ENCODE measurements around the gene ARMC5. TPM values are rescaled to one million over a fixed set of nuclear protein-coding genes. Genes with fewer than 3 reads are reported as not detected.

Gene ARMC5
- total RNA-seq, 4 donors from 2014 or later = 13.9 to 24.3 (median 19.4) TPM

DNA sequence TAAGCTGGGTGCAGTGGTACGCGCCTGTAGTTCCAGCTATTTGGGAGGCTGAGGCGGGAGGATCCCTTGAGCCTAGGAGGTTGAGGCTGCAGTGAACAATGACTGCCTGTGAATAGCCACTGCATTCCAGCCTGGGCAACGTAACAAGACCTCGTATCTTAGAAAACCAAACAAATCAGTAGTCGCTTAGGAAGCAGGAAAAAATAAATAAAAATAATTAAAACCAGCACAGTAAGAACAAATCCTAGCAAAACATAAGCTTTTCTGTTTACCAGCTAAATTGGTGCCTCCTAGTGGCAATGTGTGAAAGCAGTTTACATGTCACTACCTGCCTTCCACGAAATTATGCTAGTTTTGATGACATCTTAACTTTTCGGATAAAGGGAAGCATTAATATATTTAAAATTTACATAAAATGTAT lies 1.3 kb downstream of the ARMC5 start:
- H3K27ac ChIP-seq = peak overlapping the region; percentile 85 to 99 (median 92)
- peak overlapping the region; percentile 39 to 90 (median 66) for H3K4me3 ChIP-seq
- peaks cover 0 to 40% of the 10 kb centered on the region in 2 donors for H3K36me3 ChIP-seq
- intact Hi-C loops (cut with DNase I; ENCODE audit: low total_unique reads) = no loop called here
- no peaks in the 10 kb centered on the region for H3K27me3 ChIP-seq
- in situ Hi-C loops (cut with MboI; ENCODE audit: low sequenced_read_pairs in 4 of 4) = no loop called here
- ATAC-seq (no peak), DNase-seq (no peak)
- H3K9me3 ChIP-seq = no peaks in the 10 kb centered on the region
- TF ChIP-seq, protein P1, sequence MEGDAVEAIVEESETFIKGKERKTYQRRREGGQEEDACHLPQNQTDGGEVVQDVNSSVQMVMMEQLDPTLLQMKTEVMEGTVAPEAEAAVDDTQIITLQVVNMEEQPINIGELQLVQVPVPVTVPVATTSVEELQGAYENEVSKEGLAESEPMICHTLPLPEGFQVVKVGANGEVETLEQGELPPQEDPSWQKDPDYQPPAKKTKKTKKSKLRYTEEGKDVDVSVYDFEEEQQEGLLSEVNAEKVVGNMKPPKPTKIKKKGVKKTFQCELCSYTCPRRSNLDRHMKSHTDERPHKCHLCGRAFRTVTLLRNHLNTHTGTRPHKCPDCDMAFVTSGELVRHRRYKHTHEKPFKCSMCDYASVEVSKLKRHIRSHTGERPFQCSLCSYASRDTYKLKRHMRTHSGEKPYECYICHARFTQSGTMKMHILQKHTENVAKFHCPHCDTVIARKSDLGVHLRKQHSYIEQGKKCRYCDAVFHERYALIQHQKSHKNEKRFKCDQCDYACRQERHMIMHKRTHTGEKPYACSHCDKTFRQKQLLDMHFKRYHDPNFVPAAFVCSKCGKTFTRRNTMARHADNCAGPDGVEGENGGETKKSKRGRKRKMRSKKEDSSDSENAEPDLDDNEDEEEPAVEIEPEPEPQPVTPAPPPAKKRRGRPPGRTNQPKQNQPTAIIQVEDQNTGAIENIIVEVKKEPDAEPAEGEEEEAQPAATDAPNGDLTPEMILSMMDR (IDR thresholded peaks at IDR 0.05 in 4 of 5, conservative IDR thresholded peaks at IDR 0.05 in 1 of 5) = peak in 4 of 5 experiments; percentile 27 to 48 (median 28)
- TF ChIP-seq POLR2A (IDR thresholded peaks at IDR 0.05) = no peak
- peaks cover 38 to 42% of the 10 kb centered on the region in 2 donors for H3K4me1 ChIP-seq

DNA sequence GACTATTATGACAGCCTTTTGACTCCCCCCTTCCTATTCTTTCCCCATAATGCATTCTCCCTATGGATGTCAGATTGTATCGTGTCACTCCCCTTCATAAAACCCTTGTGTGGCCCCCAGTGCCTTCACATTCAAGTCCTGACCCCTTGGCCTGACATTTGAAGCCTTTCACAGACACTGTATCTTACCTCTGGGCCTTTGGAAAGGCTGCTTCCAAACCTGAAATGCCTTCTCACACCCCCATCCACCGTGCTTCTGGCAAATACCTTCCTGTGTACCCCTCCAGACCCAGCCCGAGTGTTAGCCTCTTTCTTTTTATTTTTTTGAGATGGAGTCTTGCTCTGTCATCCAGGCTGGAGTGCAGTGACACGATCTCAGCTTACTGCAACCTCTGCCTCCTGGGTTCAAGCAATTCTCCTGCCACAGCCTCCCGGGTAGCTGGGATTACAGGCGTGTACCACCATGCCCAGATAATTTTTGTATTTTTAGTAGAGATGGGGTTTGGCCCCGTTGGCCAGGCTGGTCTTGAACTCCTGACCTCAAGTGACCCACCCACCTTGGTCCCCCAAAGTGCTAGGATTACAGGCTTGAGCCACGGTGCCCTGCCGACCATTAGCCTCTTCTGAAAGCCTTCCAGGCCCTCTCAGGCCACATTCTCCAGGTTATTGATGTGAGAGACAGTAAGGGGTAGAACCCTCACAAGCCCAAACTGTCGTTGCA lies 2.1 kb downstream of the ARMC5 start:
- Histone ChIP-seq H3K9me3 (no peaks in the 10 kb centered on the region), H3K4me3 (no peak overlapping the region), H3K4me1 (peaks cover 31 to 34% of the 10 kb centered on the region in 2 donors), H3K36me3 (peaks cover 0 to 48% of the 10 kb centered on the region in 2 donors), H3K27ac (peak overlapping the region in 2 of 4 donors; percentile 85 to 94), H3K27me3 (no peaks in the 10 kb centered on the region)
- DNase-seq (no peak), ATAC-seq (no peak)
- TF ChIP-seq, protein P1 (IDR thresholded peaks at IDR 0.05 in 4 of 5, conservative IDR thresholded peaks at IDR 0.05 in 1 of 5) = no peak
- TF ChIP-seq POLR2A (IDR thresholded peaks at IDR 0.05) = no peak
- intact Hi-C loops (cut with DNase I; ENCODE audit: low total_unique reads) (no loop called here), in situ Hi-C loops (cut with MboI; ENCODE audit: low sequenced_read_pairs in 4 of 4) (no loop called here)

DNA sequence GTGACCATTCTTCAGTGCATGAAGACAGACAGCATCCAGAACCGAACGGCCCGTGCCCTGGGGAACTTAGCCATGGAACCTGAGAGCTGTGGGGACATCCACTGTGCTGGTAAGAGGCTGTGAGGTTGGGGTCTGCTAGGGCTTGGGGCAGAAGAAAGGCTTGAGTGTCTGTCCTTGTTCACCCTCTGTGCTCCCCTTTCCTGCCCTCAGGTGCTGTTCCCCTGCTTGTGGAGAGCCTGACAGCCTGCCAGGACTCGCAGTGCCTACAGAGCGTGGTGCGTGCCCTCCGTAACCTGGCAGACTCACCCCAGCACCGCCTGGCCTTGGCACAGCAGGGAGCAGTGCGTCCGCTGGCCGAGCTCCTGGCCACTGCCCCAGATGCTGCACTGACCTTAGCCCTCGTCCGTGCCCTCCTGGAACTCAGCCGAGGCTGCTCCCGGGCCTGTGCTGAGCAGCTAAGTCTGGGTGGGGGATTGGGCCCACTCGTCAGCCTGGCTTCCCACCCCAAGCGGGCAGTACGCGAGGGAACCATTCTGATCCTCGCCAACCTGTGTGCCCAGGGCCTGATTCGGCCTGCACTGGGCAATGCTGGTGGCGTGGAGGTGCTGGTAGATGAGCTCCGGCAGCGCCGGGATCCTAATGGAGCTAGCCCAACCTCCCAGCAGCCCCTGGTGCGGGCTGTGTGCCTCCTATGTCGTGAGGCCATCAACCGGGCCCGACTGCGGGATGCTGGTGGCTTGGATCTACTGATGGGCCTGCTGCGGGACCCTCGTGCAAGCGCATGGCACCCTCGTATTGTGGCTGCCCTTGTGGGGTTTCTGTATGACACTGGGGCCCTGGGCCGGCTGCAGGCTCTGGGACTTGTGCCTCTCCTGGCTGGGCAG lies 2.9 kb downstream of the ARMC5 start:
- in situ Hi-C loops (cut with MboI; ENCODE audit: low sequenced_read_pairs in 4 of 4) (no loop called here), intact Hi-C loops (cut with DNase I; ENCODE audit: low total_unique reads) (no loop called here)
- Histone ChIP-seq H3K27ac (peak overlapping the region in 1 of 4 donors; percentile 26), H3K36me3 (peaks cover 0 to 56% of the 10 kb centered on the region in 2 donors), H3K27me3 (no peaks in the 10 kb centered on the region), H3K4me3 (no peak overlapping the region), H3K4me1 (peaks cover 23 to 27% of the 10 kb centered on the region in 2 donors), H3K9me3 (no peaks in the 10 kb centered on the region)
- no peak for DNase-seq
- no peak for ATAC-seq
- TF ChIP-seq POLR2A (IDR thresholded peaks at IDR 0.05) = no peak
- TF ChIP-seq, protein P1 (IDR thresholded peaks at IDR 0.05 in 4 of 5, conservative IDR thresholded peaks at IDR 0.05 in 1 of 5) = no peak

DNA sequence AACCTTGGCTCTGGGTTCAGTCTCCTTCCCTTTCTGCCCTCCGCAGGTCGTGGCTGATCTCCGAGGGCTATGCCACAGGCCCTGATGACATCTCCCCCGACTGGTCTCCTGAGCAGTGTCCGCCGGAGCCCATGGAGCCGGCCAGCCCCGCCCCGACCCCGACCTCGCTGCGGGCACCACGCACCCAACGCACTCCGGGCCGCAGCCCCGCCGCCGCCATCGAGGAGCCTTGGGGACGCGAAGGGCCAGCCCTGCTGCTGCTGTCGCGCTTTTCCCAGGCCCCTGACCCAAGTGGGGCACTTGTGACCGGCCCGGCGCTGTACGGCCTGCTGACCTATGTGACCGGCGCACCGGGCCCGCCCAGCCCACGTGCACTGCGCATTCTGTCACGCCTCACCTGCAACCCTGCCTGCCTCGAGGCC lies 5.1 kb downstream of the ARMC5 start:
- no peaks in the 10 kb centered on the region for H3K27me3 ChIP-seq
- H3K36me3 ChIP-seq = peaks cover 0 to 57% of the 10 kb centered on the region in 2 donors
- in situ Hi-C loops (cut with MboI; ENCODE audit: low sequenced_read_pairs in 4 of 4) = no loop called here
- H3K27ac ChIP-seq = no peak overlapping the region
- no peak for TF ChIP-seq POLR2A (IDR thresholded peaks at IDR 0.05)
- TF ChIP-seq, protein P1 (IDR thresholded peaks at IDR 0.05 in 4 of 5, conservative IDR thresholded peaks at IDR 0.05 in 1 of 5) = no peak
- no peaks in the 10 kb centered on the region for H3K9me3 ChIP-seq
- ATAC-seq (no peak), DNase-seq (no peak)
- intact Hi-C loops (cut with DNase I; ENCODE audit: low total_unique reads) = no loop called here
- peaks cover 14 to 15% of the 10 kb centered on the region in 2 donors for H3K4me1 ChIP-seq
- no peak overlapping the region for H3K4me3 ChIP-seq

Measured in gastrocnemius medialis (tissue), 4 donors.